ENCODE measurements around the gene FNDC3A. TPM values are rescaled to one million over a fixed set of nuclear protein-coding genes. Genes with fewer than 3 reads are reported as not detected.

The FNDC3A gene, protein sequence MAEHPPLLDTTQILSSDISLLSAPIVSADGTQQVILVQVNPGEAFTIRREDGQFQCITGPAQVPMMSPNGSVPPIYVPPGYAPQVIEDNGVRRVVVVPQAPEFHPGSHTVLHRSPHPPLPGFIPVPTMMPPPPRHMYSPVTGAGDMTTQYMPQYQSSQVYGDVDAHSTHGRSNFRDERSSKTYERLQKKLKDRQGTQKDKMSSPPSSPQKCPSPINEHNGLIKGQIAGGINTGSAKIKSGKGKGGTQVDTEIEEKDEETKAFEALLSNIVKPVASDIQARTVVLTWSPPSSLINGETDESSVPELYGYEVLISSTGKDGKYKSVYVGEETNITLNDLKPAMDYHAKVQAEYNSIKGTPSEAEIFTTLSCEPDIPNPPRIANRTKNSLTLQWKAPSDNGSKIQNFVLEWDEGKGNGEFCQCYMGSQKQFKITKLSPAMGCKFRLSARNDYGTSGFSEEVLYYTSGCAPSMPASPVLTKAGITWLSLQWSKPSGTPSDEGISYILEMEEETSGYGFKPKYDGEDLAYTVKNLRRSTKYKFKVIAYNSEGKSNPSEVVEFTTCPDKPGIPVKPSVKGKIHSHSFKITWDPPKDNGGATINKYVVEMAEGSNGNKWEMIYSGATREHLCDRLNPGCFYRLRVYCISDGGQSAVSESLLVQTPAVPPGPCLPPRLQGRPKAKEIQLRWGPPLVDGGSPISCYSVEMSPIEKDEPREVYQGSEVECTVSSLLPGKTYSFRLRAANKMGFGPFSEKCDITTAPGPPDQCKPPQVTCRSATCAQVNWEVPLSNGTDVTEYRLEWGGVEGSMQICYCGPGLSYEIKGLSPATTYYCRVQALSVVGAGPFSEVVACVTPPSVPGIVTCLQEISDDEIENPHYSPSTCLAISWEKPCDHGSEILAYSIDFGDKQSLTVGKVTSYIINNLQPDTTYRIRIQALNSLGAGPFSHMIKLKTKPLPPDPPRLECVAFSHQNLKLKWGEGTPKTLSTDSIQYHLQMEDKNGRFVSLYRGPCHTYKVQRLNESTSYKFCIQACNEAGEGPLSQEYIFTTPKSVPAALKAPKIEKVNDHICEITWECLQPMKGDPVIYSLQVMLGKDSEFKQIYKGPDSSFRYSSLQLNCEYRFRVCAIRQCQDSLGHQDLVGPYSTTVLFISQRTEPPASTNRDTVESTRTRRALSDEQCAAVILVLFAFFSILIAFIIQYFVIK
- 10 to 100 TPM in 11 of 12 donors, not detected in 1; 33.6 to 52.9 (median 44.9) TPM for polyA plus RNA-seq (ENCODE audit: insufficient read length in 12 of 12)
- long read RNA-seq, donor 1, partial matches to known transcripts: 55 of 55 reads
- long read RNA-seq, donor 1, other reads (novel, unspliced or antisense): 0 of 55 reads
- long read RNA-seq, donor 2, full-length matches to known transcripts: 2 of 23 reads
- long read RNA-seq, donor 2, partial matches to known transcripts: 21 of 23 reads
- long read RNA-seq, donor 2, other reads (novel, unspliced or antisense): 0 of 23 reads
- long read RNA-seq, donor 3: 0 reads
- long read RNA-seq, donor 4: 0 reads
- long read RNA-seq, donor 5, full-length matches to known transcripts: 2 of 2 reads
- long read RNA-seq, donor 5, partial matches to known transcripts: 0 of 2 reads
- long read RNA-seq, donor 5, other reads (novel, unspliced or antisense): 0 of 2 reads
- long read RNA-seq, donor 6, full-length matches to known transcripts: 3 of 3 reads
- long read RNA-seq, donor 6, partial matches to known transcripts: 0 of 3 reads
- long read RNA-seq, donor 6, other reads (novel, unspliced or antisense): 0 of 3 reads
- long read RNA-seq, donor 7, full-length matches to known transcripts: 3 of 3 reads
- long read RNA-seq, donor 7, partial matches to known transcripts: 0 of 3 reads
- long read RNA-seq, donor 7, other reads (novel, unspliced or antisense): 0 of 3 reads
- long read RNA-seq, donor 8: 0 reads
- long read RNA-seq, donor 9: 0 reads
- long read RNA-seq, donor 10, full-length matches to known transcripts: 2 of 2 reads
- long read RNA-seq, donor 10, partial matches to known transcripts: 0 of 2 reads
- long read RNA-seq, donor 10, other reads (novel, unspliced or antisense): 0 of 2 reads
- long read RNA-seq, donor 11, full-length matches to known transcripts: 2 of 2 reads
- long read RNA-seq, donor 11, partial matches to known transcripts: 0 of 2 reads
- long read RNA-seq, donor 11, other reads (novel, unspliced or antisense): 0 of 2 reads

GRCh38 chr13:48975856-48976575 lies at the start of gene FNDC3A:
TSS of gene FNDC3A (plus strand) at chr13:48975912. CDS start at chr13:49006191, 30,279 bp downstream.
- DNase-seq: peak; percentile 82

- DNase-seq: no peak
Measured at GRCh38 chr13:48928757-48929430, 46.8 kb upstream of the FNDC3A start.

DNA sequence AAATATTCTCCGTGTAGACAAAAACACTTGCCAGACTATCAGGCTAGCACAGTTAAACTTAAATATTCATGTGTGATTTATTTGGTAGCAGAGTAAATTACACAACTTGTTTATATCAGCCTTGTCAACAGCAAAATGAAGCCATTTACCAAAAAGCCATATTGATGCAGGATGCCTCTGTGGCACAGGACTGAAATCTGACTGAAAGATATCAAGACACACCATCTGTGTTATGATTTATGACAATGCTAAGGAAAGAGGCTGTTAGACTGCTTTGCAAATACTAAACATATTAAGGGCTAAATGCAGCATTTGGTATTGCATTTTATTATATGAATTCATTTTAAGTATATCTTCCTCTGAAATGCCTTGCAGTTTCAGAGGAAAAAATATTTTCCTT lies 44.8 kb upstream of the FNDC3A start:
- DNase-seq: no peak

DNA sequence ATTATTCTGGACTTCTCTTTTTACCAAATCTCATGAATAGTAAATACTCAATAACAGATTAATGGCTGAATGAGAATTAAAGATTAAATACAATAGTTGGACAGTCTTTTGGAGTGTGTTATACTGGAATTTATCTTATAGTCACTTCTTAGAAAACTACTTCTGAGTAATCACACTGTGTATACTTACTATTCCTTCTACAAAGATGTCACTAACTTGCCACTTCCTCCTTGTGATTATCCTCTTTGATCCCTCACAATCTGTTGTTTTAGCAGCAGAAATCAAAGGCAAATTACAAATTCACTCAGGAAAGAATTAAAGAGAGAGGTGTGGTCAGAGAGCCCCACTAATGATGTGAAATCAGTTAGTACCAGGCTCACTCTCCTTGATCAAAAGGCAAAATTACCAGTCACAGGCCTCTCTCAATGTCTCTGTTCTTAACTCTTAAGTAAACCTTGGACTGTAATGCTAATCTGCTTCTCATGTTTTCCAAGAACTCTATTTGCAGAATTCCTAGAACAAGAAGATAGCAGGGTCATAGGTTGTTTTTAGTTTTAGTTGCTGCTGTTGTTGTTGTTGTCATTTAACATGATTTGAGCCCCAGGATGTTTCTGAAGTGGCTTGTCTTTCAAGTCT lies 37.3 kb upstream of the FNDC3A start:
- no peak for DNase-seq

- DNase-seq: no peak
Measured at GRCh38 chr13:48939728-48940127, 36.0 kb upstream of the FNDC3A start.

DNA sequence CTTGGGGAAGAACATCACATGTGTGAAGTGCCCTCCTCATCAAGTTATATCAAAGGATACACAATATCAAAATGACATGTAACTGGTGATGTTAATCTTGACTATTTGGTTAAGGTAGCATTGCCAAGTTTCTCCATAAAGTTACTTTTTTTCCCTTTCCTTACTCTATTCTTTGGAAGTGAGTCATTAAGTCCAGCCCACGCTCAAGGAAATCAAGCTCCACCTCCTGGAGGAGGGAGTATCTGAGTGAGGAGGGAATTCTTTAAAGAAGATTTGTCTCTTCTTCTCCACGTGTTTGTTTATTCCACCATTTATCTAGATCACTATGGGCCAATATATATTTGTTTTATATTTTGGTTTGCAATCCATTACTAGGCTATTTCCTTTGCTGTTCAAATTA lies 33.6 kb upstream of the FNDC3A start:
- no peak for DNase-seq

GRCh38 chr13:48944221-48944620 lies 31.5 kb upstream of the FNDC3A start:
- no peak for DNase-seq

- DNase-seq: no peak
Measured at GRCh38 chr13:48945626-48946025, 30.1 kb upstream of the FNDC3A start.

- DNase-seq: no peak
Measured at GRCh38 chr13:48946163-48946562, 29.5 kb upstream of the FNDC3A start.

DNA sequence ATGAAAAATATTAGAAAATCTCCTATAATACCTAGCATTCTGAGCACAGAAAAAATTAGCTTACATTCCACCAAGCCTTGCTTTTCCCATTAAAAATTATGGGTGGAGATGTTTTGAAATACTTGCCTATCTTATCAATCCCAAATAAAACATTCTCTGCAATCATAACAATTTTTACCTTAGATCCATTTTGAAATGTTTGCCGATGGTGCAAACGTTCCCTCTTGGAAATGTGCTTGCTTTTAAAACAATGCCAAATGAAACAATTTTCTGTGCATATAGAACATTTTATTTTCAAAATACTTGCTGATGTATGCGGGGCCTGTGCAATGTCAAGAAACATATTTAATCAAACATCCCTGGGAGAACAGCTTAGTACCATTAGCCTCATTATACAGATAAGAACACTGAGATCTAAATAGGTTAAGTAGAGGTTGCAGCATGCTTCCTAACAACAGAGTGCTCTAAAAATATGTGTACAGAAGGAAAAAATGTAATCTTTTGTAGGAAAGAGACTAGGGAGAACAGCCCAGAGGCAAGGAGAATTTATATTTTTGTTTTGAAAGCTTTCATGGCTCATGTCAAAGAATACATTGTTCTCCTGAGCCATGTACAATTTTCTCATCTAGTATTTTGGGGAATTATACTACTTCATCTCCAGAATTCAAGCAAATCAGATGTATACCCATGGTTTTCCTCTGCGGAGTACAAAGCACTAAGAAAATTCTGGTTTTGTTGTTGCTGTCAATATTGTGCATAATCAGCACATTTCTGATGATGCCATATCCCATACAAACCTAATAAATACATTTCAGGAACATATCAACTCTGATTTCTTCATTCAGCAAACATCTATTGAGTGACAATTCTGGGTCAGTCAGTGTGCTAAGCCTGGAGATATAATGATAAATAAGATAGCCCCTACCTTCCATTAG lies 25.9 kb upstream of the FNDC3A start:
- no peak for DNase-seq

DNA sequence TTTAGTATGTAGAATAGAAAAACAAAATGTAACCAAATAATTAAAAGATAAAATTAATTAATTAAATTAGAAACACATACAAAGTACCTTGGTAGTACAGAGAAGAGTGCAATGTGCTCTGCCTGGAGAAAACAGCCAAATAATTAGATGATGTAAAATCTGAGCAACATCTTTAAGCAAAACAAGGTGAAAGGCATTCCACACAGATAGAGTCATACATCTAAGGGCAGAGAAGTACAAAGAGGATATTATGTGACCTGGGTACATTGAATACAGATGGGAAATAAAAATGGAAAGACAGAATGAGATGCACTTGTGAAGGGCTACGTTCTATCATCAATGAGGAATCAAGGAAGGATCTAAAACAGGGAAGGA lies 25.2 kb upstream of the FNDC3A start:
- no peak for DNase-seq

GRCh38 chr13:48954081-48954480 lies 21.6 kb upstream of the FNDC3A start:
- DNase-seq: no peak

- DNase-seq: no peak
Measured at GRCh38 chr13:48955536-48955935, 20.2 kb upstream of the FNDC3A start.

- DNase-seq: no peak
Measured at GRCh38 chr13:48961379-48961778, 14.3 kb upstream of the FNDC3A start.

GRCh38 chr13:48962281-48962680 lies 13.4 kb upstream of the FNDC3A start:
- no peak for DNase-seq

DNA sequence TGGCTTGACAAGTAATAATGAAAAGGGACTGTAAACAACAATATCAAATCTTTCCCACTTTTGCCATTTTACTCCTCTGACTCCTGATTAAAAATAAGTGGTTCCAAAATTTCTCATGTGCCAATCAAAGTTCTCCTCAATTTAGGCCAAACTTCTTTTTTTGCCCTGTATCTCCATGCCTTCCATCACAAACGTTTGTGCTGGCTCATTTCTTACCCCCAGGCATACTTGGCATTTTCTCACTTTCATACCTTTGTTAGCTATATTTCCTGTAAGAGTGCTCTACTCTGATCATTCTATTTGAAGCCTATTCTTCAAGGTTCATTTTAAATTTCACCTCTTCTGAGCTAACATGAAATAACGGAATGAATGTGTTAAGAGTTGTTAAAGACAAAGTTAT lies 10.0 kb upstream of the FNDC3A start:
- no peak for DNase-seq

GRCh38 chr13:48969685-48970084 lies 6.0 kb upstream of the FNDC3A start:
- DNase-seq: no peak
